K562 (cell line): ENCODE data around the gene DHRS4L2. TPM values are rescaled to one million over a fixed set of nuclear protein-coding genes. Genes with fewer than 3 reads are reported as not detected.

ENCODE experiments used
- MECOM ChIP-seq: fragments of 250-450 bp; sonication (Bioruptor Pico); IDR thresholded peaks from 2 replicates; pipeline ENCODE4 v1.8.0; 2022; ENCODE audit warnings: inconsistent platforms
- NR4A1 ChIP-seq, 2 experiments: fragments of 250-450 bp in 1 of 2; fragments of 450-650 bp in 1 of 2; sonication (Bioruptor Pico) in 1 of 2; IDR thresholded peaks; 2 replicates each; pipeline versions ENCODE4 v1.4.0 to v1.6.1; 2016 to 2020; ENCODE audit warnings: mild to moderate bottlenecking in 2 of 2, missing compliant biosample characterization in 1 of 2, missing genetic modification characterization in 1 of 2, moderate library complexity in 1 of 2
- SP1 ChIP-seq: sonication (generic); formaldehyde crosslinking; IDR thresholded peaks from 2 replicates; pipeline ENCODE4 v1.8.1; 2022; ENCODE audit warnings: mild to moderate bottlenecking, missing genetic modification reagents
- ZNF280B ChIP-seq: fragments of 250-450 bp; sonication (Bioruptor Pico); IDR thresholded peaks from 2 replicates; pipeline ENCODE4 v1.5.1; 2021; ENCODE audit warnings: mild to moderate bottlenecking
- ZNF609 ChIP-seq: sonication (generic); formaldehyde crosslinking; IDR thresholded peaks from 2 replicates; pipeline ENCODE4 v1.8.1; 2023; ENCODE audit warnings: missing genetic modification reagents, mild to moderate bottlenecking, borderline replicate concordance
- polyA plus RNA-seq, 8 experiments: library from polyadenylated mRNA; depleted of rRNA in 4 of 8; stranded (reverse) in 5 of 8; unstranded in 3 of 8; fragments of >200 nt; fragmentation: Nextera tagmentation in 2 of 8; fragmentation: Illumina TruSeq in 1 of 8; extraction: Ambion mirVana in 2 of 8; extraction: Trizol in 1 of 8; gene quantifications; 2 replicates each; pipeline versions ENCODE4 v1.2.1 to v1.2.3, GENCODE V29; 2011 to 2014; ENCODE audit warnings: inconsistent platforms in 1 of 8, missing spikeins in 1 of 8
- total RNA-seq, 7 experiments: library from RNA; depleted of rRNA in 6 of 7; stranded (reverse); fragments of >200 nt in 6 of 7; fragmentation: Illumina TruSeq in 2 of 7; extraction: Trizol in 2 of 7; gene quantifications; 2 replicates each; pipeline versions ENCODE4 v1.2.1 to v1.2.3, GENCODE V29; 2011 to 2021; ENCODE audit warnings: low replicate concordance in 1 of 7
- TF ChIP-seq, protein P1 (sequence below): fragments of 200-600 bp; sonication (generic); IDR thresholded peaks from one replicate; pipeline ENCODE4 v1.6.1; 2012; ENCODE audit warnings: mild to moderate bottlenecking, low read depth, low read length, inconsistent platforms

Gene DHRS4L2
- total and polyA plus RNA-seq, 9 of the 15 experiments (the other 6 are each of a cell fraction or from before 2014, with no cell fraction given) = 2.3 to 13.7 (median 8.1) TPM

- TF ChIP-seq, protein P1, sequence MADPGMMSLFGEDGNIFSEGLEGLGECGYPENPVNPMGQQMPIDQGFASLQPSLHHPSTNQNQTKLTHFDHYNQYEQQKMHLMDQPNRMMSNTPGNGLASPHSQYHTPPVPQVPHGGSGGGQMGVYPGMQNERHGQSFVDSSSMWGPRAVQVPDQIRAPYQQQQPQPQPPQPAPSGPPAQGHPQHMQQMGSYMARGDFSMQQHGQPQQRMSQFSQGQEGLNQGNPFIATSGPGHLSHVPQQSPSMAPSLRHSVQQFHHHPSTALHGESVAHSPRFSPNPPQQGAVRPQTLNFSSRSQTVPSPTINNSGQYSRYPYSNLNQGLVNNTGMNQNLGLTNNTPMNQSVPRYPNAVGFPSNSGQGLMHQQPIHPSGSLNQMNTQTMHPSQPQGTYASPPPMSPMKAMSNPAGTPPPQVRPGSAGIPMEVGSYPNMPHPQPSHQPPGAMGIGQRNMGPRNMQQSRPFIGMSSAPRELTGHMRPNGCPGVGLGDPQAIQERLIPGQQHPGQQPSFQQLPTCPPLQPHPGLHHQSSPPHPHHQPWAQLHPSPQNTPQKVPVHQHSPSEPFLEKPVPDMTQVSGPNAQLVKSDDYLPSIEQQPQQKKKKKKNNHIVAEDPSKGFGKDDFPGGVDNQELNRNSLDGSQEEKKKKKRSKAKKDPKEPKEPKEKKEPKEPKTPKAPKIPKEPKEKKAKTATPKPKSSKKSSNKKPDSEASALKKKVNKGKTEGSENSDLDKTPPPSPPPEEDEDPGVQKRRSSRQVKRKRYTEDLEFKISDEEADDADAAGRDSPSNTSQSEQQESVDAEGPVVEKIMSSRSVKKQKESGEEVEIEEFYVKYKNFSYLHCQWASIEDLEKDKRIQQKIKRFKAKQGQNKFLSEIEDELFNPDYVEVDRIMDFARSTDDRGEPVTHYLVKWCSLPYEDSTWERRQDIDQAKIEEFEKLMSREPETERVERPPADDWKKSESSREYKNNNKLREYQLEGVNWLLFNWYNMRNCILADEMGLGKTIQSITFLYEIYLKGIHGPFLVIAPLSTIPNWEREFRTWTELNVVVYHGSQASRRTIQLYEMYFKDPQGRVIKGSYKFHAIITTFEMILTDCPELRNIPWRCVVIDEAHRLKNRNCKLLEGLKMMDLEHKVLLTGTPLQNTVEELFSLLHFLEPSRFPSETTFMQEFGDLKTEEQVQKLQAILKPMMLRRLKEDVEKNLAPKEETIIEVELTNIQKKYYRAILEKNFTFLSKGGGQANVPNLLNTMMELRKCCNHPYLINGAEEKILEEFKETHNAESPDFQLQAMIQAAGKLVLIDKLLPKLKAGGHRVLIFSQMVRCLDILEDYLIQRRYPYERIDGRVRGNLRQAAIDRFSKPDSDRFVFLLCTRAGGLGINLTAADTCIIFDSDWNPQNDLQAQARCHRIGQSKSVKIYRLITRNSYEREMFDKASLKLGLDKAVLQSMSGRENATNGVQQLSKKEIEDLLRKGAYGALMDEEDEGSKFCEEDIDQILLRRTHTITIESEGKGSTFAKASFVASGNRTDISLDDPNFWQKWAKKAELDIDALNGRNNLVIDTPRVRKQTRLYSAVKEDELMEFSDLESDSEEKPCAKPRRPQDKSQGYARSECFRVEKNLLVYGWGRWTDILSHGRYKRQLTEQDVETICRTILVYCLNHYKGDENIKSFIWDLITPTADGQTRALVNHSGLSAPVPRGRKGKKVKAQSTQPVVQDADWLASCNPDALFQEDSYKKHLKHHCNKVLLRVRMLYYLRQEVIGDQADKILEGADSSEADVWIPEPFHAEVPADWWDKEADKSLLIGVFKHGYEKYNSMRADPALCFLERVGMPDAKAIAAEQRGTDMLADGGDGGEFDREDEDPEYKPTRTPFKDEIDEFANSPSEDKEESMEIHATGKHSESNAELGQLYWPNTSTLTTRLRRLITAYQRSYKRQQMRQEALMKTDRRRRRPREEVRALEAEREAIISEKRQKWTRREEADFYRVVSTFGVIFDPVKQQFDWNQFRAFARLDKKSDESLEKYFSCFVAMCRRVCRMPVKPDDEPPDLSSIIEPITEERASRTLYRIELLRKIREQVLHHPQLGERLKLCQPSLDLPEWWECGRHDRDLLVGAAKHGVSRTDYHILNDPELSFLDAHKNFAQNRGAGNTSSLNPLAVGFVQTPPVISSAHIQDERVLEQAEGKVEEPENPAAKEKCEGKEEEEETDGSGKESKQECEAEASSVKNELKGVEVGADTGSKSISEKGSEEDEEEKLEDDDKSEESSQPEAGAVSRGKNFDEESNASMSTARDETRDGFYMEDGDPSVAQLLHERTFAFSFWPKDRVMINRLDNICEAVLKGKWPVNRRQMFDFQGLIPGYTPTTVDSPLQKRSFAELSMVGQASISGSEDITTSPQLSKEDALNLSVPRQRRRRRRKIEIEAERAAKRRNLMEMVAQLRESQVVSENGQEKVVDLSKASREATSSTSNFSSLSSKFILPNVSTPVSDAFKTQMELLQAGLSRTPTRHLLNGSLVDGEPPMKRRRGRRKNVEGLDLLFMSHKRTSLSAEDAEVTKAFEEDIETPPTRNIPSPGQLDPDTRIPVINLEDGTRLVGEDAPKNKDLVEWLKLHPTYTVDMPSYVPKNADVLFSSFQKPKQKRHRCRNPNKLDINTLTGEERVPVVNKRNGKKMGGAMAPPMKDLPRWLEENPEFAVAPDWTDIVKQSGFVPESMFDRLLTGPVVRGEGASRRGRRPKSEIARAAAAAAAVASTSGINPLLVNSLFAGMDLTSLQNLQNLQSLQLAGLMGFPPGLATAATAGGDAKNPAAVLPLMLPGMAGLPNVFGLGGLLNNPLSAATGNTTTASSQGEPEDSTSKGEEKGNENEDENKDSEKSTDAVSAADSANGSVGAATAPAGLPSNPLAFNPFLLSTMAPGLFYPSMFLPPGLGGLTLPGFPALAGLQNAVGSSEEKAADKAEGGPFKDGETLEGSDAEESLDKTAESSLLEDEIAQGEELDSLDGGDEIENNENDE = no peak
- TF ChIP-seq ZNF280B (no peak), NR4A1 (CRISPR knock-in tag; IDR thresholded peaks at IDR 0.05) (no peak), NR4A1 (tag; IDR thresholded peaks at IDR 0.05) (peak; percentile 97), MECOM (peak; percentile 89), ZNF609 (CRISPR knock-in tag) (no peak), SP1 (CRISPR knock-in tag) (no peak)
Measured at GRCh38 chr14:23939607-23940326, 49.0 kb upstream of the DHRS4L2 start (continued).
